Mesodermal cell (in vitro differentiated cells): Measurements from ENCODE around the gene KRTAP12-3.

Experiments used
- H3K27ac ChIP-seq: 2 replicates; pipeline ENCODE4 v1.7.0; 2013; ENCODE audit warnings: mild to moderate bottlenecking, low read depth, low read length, moderate library complexity; ENCODE audit not compliant: severe bottlenecking
- H3K36me3 ChIP-seq: 2 replicates; pipeline ENCODE4 v1.7.1; 2013; ENCODE audit warnings: mild to moderate bottlenecking, low read length, moderate library complexity; ENCODE audit not compliant: control insufficient read depth, insufficient read depth
- H3K4me1 ChIP-seq: one replicate; pipeline ENCODE4 v1.7.1; 2013; ENCODE audit warnings: mild to moderate bottlenecking, low read length; ENCODE audit not compliant: insufficient read depth, control insufficient read depth, poor library complexity, severe bottlenecking
- H3K4me3 ChIP-seq: 2 replicates; pipeline ENCODE4 v1.7.0; 2013; ENCODE audit warnings: low read length, control low read depth, mild to moderate bottlenecking; ENCODE audit not compliant: insufficient read depth, poor library complexity, severe bottlenecking; ENCODE audit errors: extremely low read depth
- H3K9me3 ChIP-seq: 2 replicates; pipeline ENCODE4 v1.7.1; 2013; ENCODE audit warnings: mild to moderate bottlenecking, low read length, moderate library complexity; ENCODE audit not compliant: control insufficient read depth
- WGBS, 2 experiments: methylation state at CpG; one replicate each; pipeline ENCODE4 v1.1.5; 2013; ENCODE audit warnings: missing lambda C conversion rate in 2 of 2; ENCODE audit not compliant: insufficient coverage in 2 of 2; 5-methylcytosine and 5-hydroxymethylcytosine counted together

KRTAP12-3 gene

GRCh38 chr21:44706026-44706705 lies 48.4 kb downstream of the KRTAP12-3 start:
- Histone ChIP-seq H3K4me3 (no peak overlapping the region), H3K4me1 (peaks cover 9% of the 10 kb centered on the region), H3K36me3 (no peaks in the 10 kb centered on the region), H3K27ac (no peak overlapping the region), H3K9me3 (no peaks in the 10 kb centered on the region)
- WGBS, 2 experiments = 3 to 5% methylated on average over 24 to 40 of the region's 54 CpGs

- H3K27ac ChIP-seq = no peak overlapping the region
- H3K4me3 ChIP-seq = no peak overlapping the region
- 1 to 5% methylated on average over 17 to 20 of the region's 46 CpGs for WGBS, 2 experiments
- peaks cover 15% of the 10 kb centered on the region for H3K4me1 ChIP-seq
- no peaks in the 10 kb centered on the region for H3K9me3 ChIP-seq
- no peaks in the 10 kb centered on the region for H3K36me3 ChIP-seq
Measured at GRCh38 chr21:44706706-44707581, 49.2 kb downstream of the KRTAP12-3 start.
